ENCODE measurements around the gene FRMD5.

The FRMD5 gene

GRCh38 chr15:44222478-44222877 lies 27.4 kb upstream of the FRMD5 start:
- Histone ChIP-seq H3K27ac (no peak overlapping the region), H3K4me3 (ENCODE audit: low read depth, low read length) (no peak overlapping the region), H3K36me3 (no peaks in the 10 kb centered on the region), H3K9me3 (ENCODE audit: severe bottlenecking) (no peaks in the 10 kb centered on the region), H3K27me3 (ENCODE audit: insufficient read depth, low read depth, severe bottlenecking) (no peaks in the 10 kb centered on the region)
- DNase-seq, result no peak
- TF ChIP-seq, protein P1, sequence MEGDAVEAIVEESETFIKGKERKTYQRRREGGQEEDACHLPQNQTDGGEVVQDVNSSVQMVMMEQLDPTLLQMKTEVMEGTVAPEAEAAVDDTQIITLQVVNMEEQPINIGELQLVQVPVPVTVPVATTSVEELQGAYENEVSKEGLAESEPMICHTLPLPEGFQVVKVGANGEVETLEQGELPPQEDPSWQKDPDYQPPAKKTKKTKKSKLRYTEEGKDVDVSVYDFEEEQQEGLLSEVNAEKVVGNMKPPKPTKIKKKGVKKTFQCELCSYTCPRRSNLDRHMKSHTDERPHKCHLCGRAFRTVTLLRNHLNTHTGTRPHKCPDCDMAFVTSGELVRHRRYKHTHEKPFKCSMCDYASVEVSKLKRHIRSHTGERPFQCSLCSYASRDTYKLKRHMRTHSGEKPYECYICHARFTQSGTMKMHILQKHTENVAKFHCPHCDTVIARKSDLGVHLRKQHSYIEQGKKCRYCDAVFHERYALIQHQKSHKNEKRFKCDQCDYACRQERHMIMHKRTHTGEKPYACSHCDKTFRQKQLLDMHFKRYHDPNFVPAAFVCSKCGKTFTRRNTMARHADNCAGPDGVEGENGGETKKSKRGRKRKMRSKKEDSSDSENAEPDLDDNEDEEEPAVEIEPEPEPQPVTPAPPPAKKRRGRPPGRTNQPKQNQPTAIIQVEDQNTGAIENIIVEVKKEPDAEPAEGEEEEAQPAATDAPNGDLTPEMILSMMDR (IDR thresholded peaks at IDR 0.05; ENCODE audit: low read depth, low read length), result no peak

DNA sequence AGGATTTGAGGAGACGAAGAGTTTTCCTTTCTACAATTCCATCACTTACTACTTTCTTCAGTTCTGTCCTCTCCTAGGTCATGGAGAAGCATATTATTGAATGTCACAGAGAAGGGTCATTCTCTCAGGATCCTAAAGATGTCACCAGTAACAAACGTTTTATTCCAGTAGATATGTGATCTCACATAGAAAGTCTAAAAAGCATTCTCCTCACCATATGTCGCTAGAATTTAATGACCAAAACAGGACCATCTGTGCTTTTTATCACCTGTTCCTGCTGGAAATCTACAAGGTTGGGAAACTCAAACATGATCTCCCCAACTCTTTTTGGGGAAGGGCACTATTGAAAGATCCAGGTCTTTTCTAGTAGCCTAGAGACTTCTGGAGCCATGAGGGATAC lies 24.0 kb upstream of the FRMD5 start:
- DNase-seq, result no peak
- no peak overlapping the region for H3K4me3 ChIP-seq (ENCODE audit: low read depth, low read length)
- TF ChIP-seq, protein P1 (IDR thresholded peaks at IDR 0.05; ENCODE audit: low read depth, low read length), result no peak

DNA sequence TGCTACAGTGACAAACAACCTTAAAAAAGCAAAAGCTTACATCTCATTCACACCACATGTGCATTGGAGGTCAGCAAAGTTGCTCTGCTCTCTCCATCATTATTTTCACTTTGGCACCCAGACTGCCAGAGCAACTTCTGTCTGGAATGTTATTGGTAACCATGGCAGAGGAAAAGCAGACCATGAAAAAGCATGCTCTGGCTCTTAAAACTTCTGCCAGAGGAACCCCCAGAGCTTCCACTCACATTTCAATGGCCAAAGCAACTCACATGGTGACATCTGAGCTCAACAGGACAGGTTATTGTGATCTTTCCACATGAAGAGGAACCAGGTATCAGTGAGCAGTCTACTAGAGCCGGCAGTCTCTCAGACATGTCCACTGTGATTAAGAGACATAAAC lies 21.9 kb upstream of the FRMD5 start:
- no peak for DNase-seq
- Histone ChIP-seq H3K4me3 (ENCODE audit: low read depth, low read length) (no peak overlapping the region), H3K36me3 (no peaks in the 10 kb centered on the region), H3K27me3 (ENCODE audit: insufficient read depth, low read depth, severe bottlenecking) (no peaks in the 10 kb centered on the region), H3K27ac (no peak overlapping the region), H3K9me3 (ENCODE audit: severe bottlenecking) (no peaks in the 10 kb centered on the region)
- TF ChIP-seq, protein P1 (IDR thresholded peaks at IDR 0.05; ENCODE audit: low read depth, low read length), result no peak

More for the DNA sequence above, 24.0 kb upstream of the FRMD5 start:
- Histone ChIP-seq H3K9me3 (ENCODE audit: severe bottlenecking) (no peaks in the 10 kb centered on the region), H3K36me3 (no peaks in the 10 kb centered on the region), H3K27ac (no peak overlapping the region), H3K27me3 (ENCODE audit: insufficient read depth, low read depth, severe bottlenecking) (no peaks in the 10 kb centered on the region)

DNA sequence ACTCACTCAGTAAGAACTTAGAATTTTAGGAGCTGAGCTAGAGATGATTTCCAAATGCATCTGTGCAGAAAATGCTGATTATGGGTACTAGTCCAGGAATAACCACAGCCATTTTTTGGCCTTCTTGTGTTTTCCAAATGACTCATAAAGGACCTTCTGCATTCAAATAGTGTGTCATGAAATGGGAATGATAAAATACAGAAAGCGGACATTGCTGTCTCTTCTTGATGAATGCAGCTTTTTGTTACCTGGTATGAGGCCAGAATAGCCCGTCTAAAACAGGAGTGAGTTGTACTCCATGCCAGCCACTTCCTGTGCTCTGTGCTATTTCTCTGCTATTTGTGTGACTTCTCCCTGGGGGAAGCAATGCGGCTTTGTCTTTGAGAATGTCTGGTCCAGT lies 20.5 kb upstream of the FRMD5 start:
- Histone ChIP-seq H3K36me3 (no peaks in the 10 kb centered on the region), H3K27ac (no peak overlapping the region), H3K27me3 (ENCODE audit: insufficient read depth, low read depth, severe bottlenecking) (no peaks in the 10 kb centered on the region), H3K4me3 (ENCODE audit: low read depth, low read length) (no peak overlapping the region), H3K9me3 (ENCODE audit: severe bottlenecking) (no peaks in the 10 kb centered on the region)
- TF ChIP-seq, protein P1 (IDR thresholded peaks at IDR 0.05; ENCODE audit: low read depth, low read length), result no peak
- no peak for DNase-seq

- Histone ChIP-seq H3K27ac (no peak overlapping the region), H3K4me3 (ENCODE audit: low read depth, low read length) (no peak overlapping the region), H3K36me3 (no peaks in the 10 kb centered on the region), H3K27me3 (ENCODE audit: insufficient read depth, low read depth, severe bottlenecking) (no peaks in the 10 kb centered on the region), H3K9me3 (ENCODE audit: severe bottlenecking) (no peaks in the 10 kb centered on the region)
- DNase-seq, result no peak
- TF ChIP-seq, protein P1 (IDR thresholded peaks at IDR 0.05; ENCODE audit: low read depth, low read length), result no peak
Measured at GRCh38 chr15:44208956-44209355, 13.9 kb upstream of the FRMD5 start.

GRCh38 chr15:44207643-44208042 lies 12.6 kb upstream of the FRMD5 start:
- TF ChIP-seq, protein P1 (IDR thresholded peaks at IDR 0.05; ENCODE audit: low read depth, low read length), result no peak
- DNase-seq, result no peak
- Histone ChIP-seq H3K4me3 (ENCODE audit: low read depth, low read length) (no peak overlapping the region), H3K27ac (no peak overlapping the region), H3K36me3 (no peaks in the 10 kb centered on the region), H3K27me3 (ENCODE audit: insufficient read depth, low read depth, severe bottlenecking) (no peaks in the 10 kb centered on the region), H3K9me3 (ENCODE audit: severe bottlenecking) (no peaks in the 10 kb centered on the region)
